SW 1271 (cell line): ENCODE results near the gene MZT2B.
"Not testable (repeated sequence)": the region's sequence is repeated elsewhere in the genome, so short reads cannot be mapped to it uniquely, and the experiment has no call there.

Experiments used
- DNase-seq, 2 experiments: peaks; one replicate each; lab custom pipeline; 2025; lab: John Stamatoyannopoulos, UW

The MZT2B gene

GRCh38 chr2:130181880-130182682, at the start of gene MZT2B:
TSS of gene MZT2B (plus strand) at chr2:130182262. CDS start at chr2:130182283, 21 bp downstream.
- peak; percentile 32 to 84 for DNase-seq

GRCh38 chr2:130135692-130136541, 46.1 kb upstream of the MZT2B start:
- DNase-seq, result no peak

GRCh38 chr2:130136546-130136945, 45.5 kb upstream of the MZT2B start:
- DNase-seq, result not testable (repeated sequence)

GRCh38 chr2:130137118-130137517, 44.9 kb upstream of the MZT2B start:
- DNase-seq, result not testable (repeated sequence)

GRCh38 chr2:130138326-130138725, 43.7 kb upstream of the MZT2B start:
- DNase-seq, result not testable (repeated sequence)

GRCh38 chr2:130138841-130139251, 43.2 kb upstream of the MZT2B start:
- DNase-seq, result not testable (repeated sequence)

- DNase-seq, result not testable (repeated sequence)
Observed at GRCh38 chr2:130139331-130140280, 42.5 kb upstream of the MZT2B start.

- not testable (repeated sequence) for DNase-seq
Observed at GRCh38 chr2:130140516-130140915, 41.5 kb upstream of the MZT2B start.

- not testable (repeated sequence) for DNase-seq
Observed at GRCh38 chr2:130141002-130141401, 41.1 kb upstream of the MZT2B start.

GRCh38 chr2:130141645-130142370, 40.3 kb upstream of the MZT2B start:
- DNase-seq, result not testable (repeated sequence)

GRCh38 chr2:130142396-130143265, 39.4 kb upstream of the MZT2B start:
- not testable (repeated sequence) for DNase-seq

GRCh38 chr2:130143266-130144039, 38.6 kb upstream of the MZT2B start:
- not testable (repeated sequence) for DNase-seq

- not testable (repeated sequence) for DNase-seq
Observed at GRCh38 chr2:130145006-130145414, 37.1 kb upstream of the MZT2B start, which contains the start of gene CCDC74B. TSS of gene CCDC74B (minus strand) at chr2:130145112. CDS start at chr2:130144996, 116 bp downstream.

GRCh38 chr2:130148515-130148914, 33.5 kb upstream of the MZT2B start:
- DNase-seq, result not testable (repeated sequence)

GRCh38 chr2:130150181-130151144, 31.6 kb upstream of the MZT2B start:
- no peak for DNase-seq

- not testable (repeated sequence) for DNase-seq
Observed at GRCh38 chr2:130151145-130151512, 30.9 kb upstream of the MZT2B start.

- DNase-seq, result not testable (repeated sequence)
Observed at GRCh38 chr2:130152136-130152815, 29.8 kb upstream of the MZT2B start.
